ENCODE data around the gene CHPT1. TPM values are rescaled to one million over a fixed set of nuclear protein-coding genes. Genes with fewer than 3 reads are reported as not detected.
"Not testable (repeated sequence)": the region's sequence is repeated elsewhere in the genome, so short reads cannot be mapped to it uniquely, and the experiment has no call there.

The CHPT1 gene
- total RNA-seq, 4 donors from 2014 or later, result 32.3 to 67.3 (median 36.1) TPM

GRCh38 chr12:101670007-101670671 is 27.3 kb upstream of the CHPT1 start:
- Histone ChIP-seq H3K4me1 (peaks cover 3 to 32% of the 10 kb centered on the region in 2 donors), H3K4me3 (no peak overlapping the region), H3K27ac (peak overlapping the region; percentile 14 to 76 (median 40)), H3K9me3 (no peaks in the 10 kb centered on the region), H3K36me3 (peaks cover 0 to 94% of the 10 kb centered on the region in 2 donors), H3K27me3 (no peaks in the 10 kb centered on the region)
- intact Hi-C loops (cut with DNase I; ENCODE audit: low total_unique reads), result loop anchor here (10.0 kb wide), 1 partner anchor 85 kb away; no protein-coding TSS in a partner anchor
- DNase-seq, result peak in 1 of 2 donors; percentile 56
- ATAC-seq, result peak in 1 of 2 donors; percentile 35
- TF ChIP-seq POLR2A (IDR thresholded peaks at IDR 0.05) (no peak), CTCF (IDR thresholded peaks at IDR 0.05 in 4 of 5, conservative IDR thresholded peaks at IDR 0.05 in 1 of 5) (peak; percentile 33 to 83 (median 47))
- in situ Hi-C loops (cut with MboI; ENCODE audit: low sequenced_read_pairs in 4 of 4), result no loop called here

GRCh38 chr12:101671157-101671791 is 26.2 kb upstream of the CHPT1 start:
- H3K27ac ChIP-seq, result peak overlapping the region; percentile 39 to 76 (median 50)
- intact Hi-C loops (cut with DNase I; ENCODE audit: low total_unique reads), result loop anchor here (10.0 kb wide), 1 partner anchor 84 kb away; no protein-coding TSS in a partner anchor
- ATAC-seq, result no peak
- peaks cover 0 to 95% of the 10 kb centered on the region in 2 donors for H3K36me3 ChIP-seq
- no peak for TF ChIP-seq CTCF (IDR thresholded peaks at IDR 0.05 in 4 of 5, conservative IDR thresholded peaks at IDR 0.05 in 1 of 5)
- TF ChIP-seq POLR2A (IDR thresholded peaks at IDR 0.05), result no peak
- H3K9me3 ChIP-seq, result no peaks in the 10 kb centered on the region
- DNase-seq, result no peak
- no peaks in the 10 kb centered on the region for H3K27me3 ChIP-seq
- peaks cover 3 to 34% of the 10 kb centered on the region in 2 donors for H3K4me1 ChIP-seq
- in situ Hi-C loops (cut with MboI; ENCODE audit: low sequenced_read_pairs in 4 of 4), result no loop called here
- no peak overlapping the region for H3K4me3 ChIP-seq

- Histone ChIP-seq H3K4me1 (peaks cover 3 to 34% of the 10 kb centered on the region in 2 donors), H3K27ac (peak overlapping the region; percentile 27 to 76 (median 48)), H3K36me3 (peaks cover 0 to 97% of the 10 kb centered on the region in 2 donors), H3K27me3 (no peaks in the 10 kb centered on the region), H3K4me3 (no peak overlapping the region), H3K9me3 (no peaks in the 10 kb centered on the region)
- in situ Hi-C loops (cut with MboI; ENCODE audit: low sequenced_read_pairs in 4 of 4), result no loop called here
- intact Hi-C loops (cut with DNase I; ENCODE audit: low total_unique reads), result loop anchor here (10.0 kb wide), 1 partner anchor 83 kb away; no protein-coding TSS in a partner anchor
- DNase-seq, result no peak
- no peak for ATAC-seq
- no peak for TF ChIP-seq POLR2A (IDR thresholded peaks at IDR 0.05)
- TF ChIP-seq CTCF (IDR thresholded peaks at IDR 0.05 in 4 of 5, conservative IDR thresholded peaks at IDR 0.05 in 1 of 5), result no peak
Observed at GRCh38 chr12:101671833-101672232, 25.6 kb upstream of the CHPT1 start.

GRCh38 chr12:101675555-101675954 is 21.9 kb upstream of the CHPT1 start:
- no peak for TF ChIP-seq CTCF (IDR thresholded peaks at IDR 0.05 in 4 of 5, conservative IDR thresholded peaks at IDR 0.05 in 1 of 5)
- TF ChIP-seq POLR2A (IDR thresholded peaks at IDR 0.05), result no peak
- peaks cover 0 to 94% of the 10 kb centered on the region in 2 donors for H3K36me3 ChIP-seq

GRCh38 chr12:101676497-101676896 is 20.9 kb upstream of the CHPT1 start:
- in situ Hi-C loops (cut with MboI; ENCODE audit: low sequenced_read_pairs in 4 of 4), result not testable (repeated sequence)

More at GRCh38 chr12:101675555-101675954, 21.9 kb upstream of the CHPT1 start:
- peaks cover 17 to 34% of the 10 kb centered on the region in 2 donors for H3K4me1 ChIP-seq
- intact Hi-C loops (cut with DNase I; ENCODE audit: low total_unique reads) (loop anchor here (10.0 kb wide), 1 partner anchor 79 kb away; no protein-coding TSS in a partner anchor), in situ Hi-C loops (cut with MboI; ENCODE audit: low sequenced_read_pairs in 4 of 4) (no loop called here)
- no peak overlapping the region for H3K4me3 ChIP-seq
- no peak for ATAC-seq
- DNase-seq, result no peak
- H3K9me3 ChIP-seq, result no peaks in the 10 kb centered on the region
- no peaks in the 10 kb centered on the region for H3K27me3 ChIP-seq
- peak overlapping the region in 3 of 4 donors; percentile 10 to 76 (median 20) for H3K27ac ChIP-seq

More at GRCh38 chr12:101676497-101676896, 20.9 kb upstream of the CHPT1 start:
- H3K36me3 ChIP-seq, result peaks cover 0 to 92% of the 10 kb centered on the region in 2 donors
- H3K27ac ChIP-seq, result peak overlapping the region; percentile 25 to 76 (median 52)
- intact Hi-C loops (cut with DNase I; ENCODE audit: low total_unique reads), result loop anchor here (10.0 kb wide), 1 partner anchor 78 kb away; no protein-coding TSS in a partner anchor
- not testable (repeated sequence) for DNase-seq, H3K27me3 ChIP-seq, H3K4me3 ChIP-seq, H3K9me3 ChIP-seq, ATAC-seq
- H3K4me1 ChIP-seq, result peaks cover 17 to 34% of the 10 kb centered on the region in 2 donors

All from gastrocnemius medialis (tissue), 4 donors.